ENCODE data around the gene SLC22A23.

DNA sequence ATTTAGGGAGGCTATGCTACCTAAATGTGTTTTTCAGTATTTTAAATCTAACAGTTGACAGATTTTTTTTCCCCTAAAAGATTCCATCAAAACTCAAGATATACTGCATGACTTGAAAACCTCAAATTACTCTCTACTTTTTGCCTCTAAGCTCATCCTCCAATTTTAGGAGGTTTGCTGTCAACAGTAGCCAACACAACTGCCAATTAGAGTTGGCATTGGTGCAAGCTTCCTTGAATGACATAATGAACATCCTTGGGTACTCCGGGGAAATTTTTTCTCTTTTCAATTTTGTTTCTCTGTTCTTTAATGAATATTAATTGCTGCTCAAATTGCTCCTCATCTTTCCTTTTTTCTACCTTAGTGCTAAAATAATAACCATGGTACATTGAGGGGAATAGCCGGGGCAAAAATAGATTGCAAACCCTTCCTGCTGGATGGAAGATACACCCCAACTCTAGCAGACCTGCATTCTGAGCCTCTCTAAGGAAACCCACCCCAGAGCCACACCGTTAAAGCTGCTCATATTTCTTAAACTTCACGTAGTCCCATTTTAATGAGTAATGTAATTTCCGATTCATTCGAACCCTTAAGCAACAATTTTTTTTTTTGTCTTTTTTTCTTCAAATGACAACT lies 34.3 kb downstream of the SLC22A23 start:
- TF ChIP-seq CTCF (IDR thresholded peaks at IDR 0.05; ENCODE audit: insufficient read depth, low read depth, low read length) (no peak), EZH2 (IDR thresholded peaks at IDR 0.05; ENCODE audit: insufficient read depth, low read length) (no peak)
